ENCODE results near the gene HNRNPLL. TPM values are rescaled to one million over a fixed set of nuclear protein-coding genes. Genes with fewer than 3 reads are reported as not detected.
"Not testable (repeated sequence)": the region's sequence is repeated elsewhere in the genome, so short reads cannot be mapped to it uniquely, and the experiment has no call there.

The HNRNPLL gene
- total and polyA plus RNA-seq, 4 donors = 7.7 to 18.3 (median 13.1) TPM

- H3K36me3 ChIP-seq (ENCODE audit: control insufficient read depth in 4 of 4, insufficient read depth in 3 of 4, low read depth in 1 of 4, low read length in 3 of 4); H3K4me1 ChIP-seq (ENCODE audit: control insufficient read depth in 4 of 4, insufficient read depth in 4 of 4, low read length in 3 of 4); H3K9me3 ChIP-seq (ENCODE audit: control insufficient read depth in 4 of 4, low read length in 3 of 4); H3K4me3 ChIP-seq (ENCODE audit: low read depth in 1 of 3, low read length in 3 of 3); H3K9ac ChIP-seq (ENCODE audit: low read depth in 1 of 2, low read length in 2 of 2); H3K27ac ChIP-seq (ENCODE audit: low read depth in 1 of 2, low read length in 2 of 2); H3K27me3 ChIP-seq (ENCODE audit: control insufficient read depth in 4 of 4, insufficient read depth in 4 of 4, low read length in 3 of 4); DNase-seq (ENCODE audit: low spot score): not testable (repeated sequence)
- 99% methylated on average over 2 of the region's 2 CpGs for WGBS
Measured at GRCh38 chr2:38609246-38609645, 6.5 kb upstream of the HNRNPLL start.

- no peak for DNase-seq (ENCODE audit: low spot score)
- Histone ChIP-seq H3K9ac (ENCODE audit: low read depth in 1 of 2, low read length in 2 of 2) (no peak overlapping the region), H3K4me3 (ENCODE audit: low read depth in 1 of 3, low read length in 3 of 3) (no peak overlapping the region), H3K9me3 (ENCODE audit: control insufficient read depth in 4 of 4, low read length in 3 of 4) (no peaks in the 10 kb centered on the region), H3K36me3 (ENCODE audit: control insufficient read depth in 4 of 4, insufficient read depth in 3 of 4, low read depth in 1 of 4, low read length in 3 of 4) (no peaks in the 10 kb centered on the region), H3K27me3 (ENCODE audit: control insufficient read depth in 4 of 4, insufficient read depth in 4 of 4, low read length in 3 of 4) (no peaks in the 10 kb centered on the region), H3K27ac (ENCODE audit: low read depth in 1 of 2, low read length in 2 of 2) (no peak overlapping the region), H3K4me1 (ENCODE audit: control insufficient read depth in 4 of 4, insufficient read depth in 4 of 4, low read length in 3 of 4) (peaks cover 0 to 3% (median 0%) of the 10 kb centered on the region in 4 donors)
- WGBS = 87% methylated on average over 2 of the region's 2 CpGs
- TF ChIP-seq RAD21 (IDR thresholded peaks at IDR 0.05) = no peak
- TF ChIP-seq REST (IDR thresholded peaks at IDR 0.05) = no peak
- no peak for TF ChIP-seq YY1 (IDR thresholded peaks at IDR 0.05)
- TF ChIP-seq EGR1 (IDR thresholded peaks at IDR 0.05; ENCODE audit: low read depth in 2 of 2) = no peak
- no peak for TF ChIP-seq ATF3 (IDR thresholded peaks at IDR 0.05)
- no peak for TF ChIP-seq MAX (IDR thresholded peaks at IDR 0.05)
- no peak for TF ChIP-seq RXRA (IDR thresholded peaks at IDR 0.05)
- TF ChIP-seq JUND (IDR thresholded peaks at IDR 0.05) = no peak
- TF ChIP-seq TAF1 (conservative IDR thresholded peaks at IDR 0.05) = no peak
- no peak for TF ChIP-seq HNF4G (IDR thresholded peaks at IDR 0.05)
- TF ChIP-seq HNF4A (conservative IDR thresholded peaks at IDR 0.05) = no peak
- TF ChIP-seq GABPA (IDR thresholded peaks at IDR 0.05 in 1 of 2, conservative IDR thresholded peaks at IDR 0.05 in 1 of 2) = no peak
- no peak for TF ChIP-seq SP1 (IDR thresholded peaks at IDR 0.05)
Measured at GRCh38 chr2:38608755-38609154, 6.0 kb upstream of the HNRNPLL start.

- H3K27ac ChIP-seq (ENCODE audit: low read depth in 1 of 2, low read length in 2 of 2) = no peak overlapping the region
- H3K9ac ChIP-seq (ENCODE audit: low read depth in 1 of 2, low read length in 2 of 2) = no peak overlapping the region
- 77% methylated on average over 4 of the region's 4 CpGs for WGBS
- no peak for DNase-seq (ENCODE audit: low spot score)
- no peak for TF ChIP-seq CTCF (IDR thresholded peaks at IDR 0.05; ENCODE audit: low read depth, low read length, missing input control)
- no peak for TF ChIP-seq MAX (IDR thresholded peaks at IDR 0.05)
- no peak for TF ChIP-seq NR2F2 (IDR thresholded peaks at IDR 0.05)
- no peak for TF ChIP-seq JUND (IDR thresholded peaks at IDR 0.05)
- TF ChIP-seq ATF3 (IDR thresholded peaks at IDR 0.05) = no peak
- no peak for TF ChIP-seq HNF4G (IDR thresholded peaks at IDR 0.05)
- TF ChIP-seq GABPA (IDR thresholded peaks at IDR 0.05 in 1 of 2, conservative IDR thresholded peaks at IDR 0.05 in 1 of 2) = no peak
- no peak for TF ChIP-seq HNF4A (conservative IDR thresholded peaks at IDR 0.05)
- TF ChIP-seq SP1 (IDR thresholded peaks at IDR 0.05) = no peak
- no peak overlapping the region for H3K4me3 ChIP-seq (ENCODE audit: low read depth in 1 of 3, low read length in 3 of 3)
- no peaks in the 10 kb centered on the region for H3K9me3 ChIP-seq (ENCODE audit: control insufficient read depth in 4 of 4, low read length in 3 of 4)
- H3K27me3 ChIP-seq (ENCODE audit: control insufficient read depth in 4 of 4, insufficient read depth in 4 of 4, low read length in 3 of 4) = no peaks in the 10 kb centered on the region
- H3K4me1 ChIP-seq (ENCODE audit: control insufficient read depth in 4 of 4, insufficient read depth in 4 of 4, low read length in 3 of 4) = peaks cover 1 to 13% (median 6%) of the 10 kb centered on the region in 4 donors
- no peaks in the 10 kb centered on the region for H3K36me3 ChIP-seq (ENCODE audit: control insufficient read depth in 4 of 4, insufficient read depth in 3 of 4, low read depth in 1 of 4, low read length in 3 of 4)
Measured at GRCh38 chr2:38605298-38605830, 2.6 kb upstream of the HNRNPLL start.

Measured in liver (tissue), 9 donors.